GM21526 (cell line): Measurements from ENCODE around the gene MAP3K14.
A peak's percentile ranks its signal among the peaks of the same experiment; 100 is the strongest.
"Not testable (repeated sequence)": the region's sequence is repeated elsewhere in the genome, so short reads cannot be mapped to it uniquely, and the experiment has no call there.

Experiments
- ATAC-seq: cut with Tn5 transposase; IDR thresholded peaks from one replicate; pipeline ENCODE4 v1.9.1; 2021; ENCODE audit warnings: moderate library complexity; ENCODE audit not compliant: unreplicated experiment, low FRiP score

The MAP3K14 gene

GRCh38 chr17:45263477-45263860 lies 53.4 kb downstream of the MAP3K14 start:
- no peak for ATAC-seq

GRCh38 chr17:45262516-45263476 lies 54.0 kb downstream of the MAP3K14 start:
- ATAC-seq = no peak

- no peak for ATAC-seq
Measured at GRCh38 chr17:45261577-45262515, 55.0 kb downstream of the MAP3K14 start, which contains the start of gene SPATA32. TSS of gene SPATA32 (minus strand) at chr17:45262094. CDS start at chr17:45262016, 78 bp downstream.

- ATAC-seq = no peak
Measured at GRCh38 chr17:45260204-45260783, 56.5 kb downstream of the MAP3K14 start.

- no peak for ATAC-seq
Measured at GRCh38 chr17:45258981-45259380, 57.8 kb downstream of the MAP3K14 start.

- no peak for ATAC-seq
Measured at GRCh38 chr17:45257115-45257514, 59.7 kb downstream of the MAP3K14 start.

GRCh38 chr17:45256114-45256966 lies 60.5 kb downstream of the MAP3K14 start:
- ATAC-seq = no peak

GRCh38 chr17:45255358-45255757 lies 61.5 kb downstream of the MAP3K14 start:
- ATAC-seq = no peak

GRCh38 chr17:45253879-45254278 lies 62.9 kb downstream of the MAP3K14 start:
- no peak for ATAC-seq

GRCh38 chr17:45253237-45253636 lies 63.6 kb downstream of the MAP3K14 start:
- ATAC-seq = not testable (repeated sequence)

GRCh38 chr17:45251931-45252330 lies 64.9 kb downstream of the MAP3K14 start:
- ATAC-seq = no peak

GRCh38 chr17:45248132-45248957 lies 68.5 kb downstream of the MAP3K14 start:
- peak; percentile 58 for ATAC-seq

GRCh38 chr17:45247429-45248131 lies 69.2 kb downstream of the MAP3K14 start:
- peak; percentile 57 for ATAC-seq

- no peak for ATAC-seq
Measured at GRCh38 chr17:45246861-45247428, 69.9 kb downstream of the MAP3K14 start.

- no peak for ATAC-seq
Measured at GRCh38 chr17:45246338-45246737, 70.5 kb downstream of the MAP3K14 start.

GRCh38 chr17:45244725-45245656 lies 71.8 kb downstream of the MAP3K14 start:
- ATAC-seq = no peak

GRCh38 chr17:45243750-45244149 lies 73.1 kb downstream of the MAP3K14 start:
- no peak for ATAC-seq
